ENCODE measurements around the gene NEK11.

NEK11 gene, protein sequence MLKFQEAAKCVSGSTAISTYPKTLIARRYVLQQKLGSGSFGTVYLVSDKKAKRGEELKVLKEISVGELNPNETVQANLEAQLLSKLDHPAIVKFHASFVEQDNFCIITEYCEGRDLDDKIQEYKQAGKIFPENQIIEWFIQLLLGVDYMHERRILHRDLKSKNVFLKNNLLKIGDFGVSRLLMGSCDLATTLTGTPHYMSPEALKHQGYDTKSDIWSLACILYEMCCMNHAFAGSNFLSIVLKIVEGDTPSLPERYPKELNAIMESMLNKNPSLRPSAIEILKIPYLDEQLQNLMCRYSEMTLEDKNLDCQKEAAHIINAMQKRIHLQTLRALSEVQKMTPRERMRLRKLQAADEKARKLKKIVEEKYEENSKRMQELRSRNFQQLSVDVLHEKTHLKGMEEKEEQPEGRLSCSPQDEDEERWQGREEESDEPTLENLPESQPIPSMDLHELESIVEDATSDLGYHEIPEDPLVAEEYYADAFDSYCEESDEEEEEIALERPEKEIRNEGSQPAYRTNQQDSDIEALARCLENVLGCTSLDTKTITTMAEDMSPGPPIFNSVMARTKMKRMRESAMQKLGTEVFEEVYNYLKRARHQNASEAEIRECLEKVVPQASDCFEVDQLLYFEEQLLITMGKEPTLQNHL

DNA sequence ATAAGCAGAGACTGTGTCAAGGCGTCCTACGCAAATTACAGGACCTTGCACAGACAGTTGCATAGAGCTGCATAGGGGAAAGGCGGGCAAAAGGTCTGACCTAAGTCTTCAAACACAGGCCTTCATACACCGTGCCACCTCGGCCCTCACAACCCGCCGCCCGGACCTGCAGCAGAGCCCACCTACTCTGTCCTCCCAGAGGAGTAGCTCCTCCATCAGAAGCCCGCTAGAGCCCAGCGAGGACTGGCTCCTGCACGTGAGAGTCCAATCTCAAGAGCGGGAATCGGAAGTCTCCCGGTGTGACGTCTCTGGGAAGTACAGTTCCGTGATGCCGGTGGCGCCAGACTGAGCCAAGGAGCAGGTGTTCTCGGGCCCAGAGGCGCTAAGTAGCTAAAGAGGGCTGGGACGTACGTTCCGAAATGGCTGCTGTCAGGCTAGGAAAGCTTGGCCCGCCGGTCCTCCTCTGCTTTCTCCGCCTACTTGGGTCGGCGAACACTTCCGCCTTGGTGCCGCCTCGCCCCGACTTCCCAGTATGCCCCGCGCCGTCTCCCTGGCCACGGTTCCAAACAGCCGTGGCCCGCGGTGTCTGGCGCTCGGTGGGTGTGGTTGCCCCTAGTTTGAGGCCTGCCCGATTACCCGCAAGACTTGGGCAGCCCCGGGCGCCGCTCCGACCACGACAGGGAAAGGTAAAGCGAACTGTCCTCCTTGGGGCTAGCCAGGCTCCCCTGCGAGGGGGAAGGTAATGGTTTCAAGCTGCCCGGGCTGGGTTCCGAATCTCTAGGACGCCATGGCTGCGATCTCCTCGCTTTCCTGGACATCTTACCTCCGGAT is at the start of gene NEK11, which contains the start of gene ASTE1:
TSS of gene NEK11 (plus strand) at position 557 of the 831 bp plus-strand sequence. CDS start 2,832 bp downstream, outside the sequence.
TSS of gene ASTE1 (minus strand) at position 505 of the 831 bp plus-strand sequence. CDS start 1,519 bp downstream, outside the sequence.
- peak; percentile 39 to 93 (median 79) for DNase-seq

DNA sequence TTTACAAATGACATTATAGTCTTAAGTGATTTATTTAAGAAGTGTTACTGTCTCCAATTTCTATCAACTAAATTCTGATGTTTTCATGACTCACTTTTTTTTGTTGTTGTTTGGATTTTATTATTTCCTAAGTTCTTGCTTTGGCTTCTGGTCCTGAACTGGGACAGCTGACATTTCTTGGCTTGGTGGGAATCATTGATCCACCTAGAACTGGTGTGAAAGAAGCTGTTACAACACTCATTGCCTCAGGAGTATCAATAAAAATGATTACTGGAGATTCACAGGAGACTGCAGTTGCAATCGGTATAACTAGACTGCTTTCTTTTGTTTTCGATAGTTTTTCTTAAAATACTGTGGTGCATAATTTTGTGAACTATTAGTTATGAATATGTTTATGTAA is 47.6 kb upstream of the NEK11 start:
- no peak for DNase-seq

DNA sequence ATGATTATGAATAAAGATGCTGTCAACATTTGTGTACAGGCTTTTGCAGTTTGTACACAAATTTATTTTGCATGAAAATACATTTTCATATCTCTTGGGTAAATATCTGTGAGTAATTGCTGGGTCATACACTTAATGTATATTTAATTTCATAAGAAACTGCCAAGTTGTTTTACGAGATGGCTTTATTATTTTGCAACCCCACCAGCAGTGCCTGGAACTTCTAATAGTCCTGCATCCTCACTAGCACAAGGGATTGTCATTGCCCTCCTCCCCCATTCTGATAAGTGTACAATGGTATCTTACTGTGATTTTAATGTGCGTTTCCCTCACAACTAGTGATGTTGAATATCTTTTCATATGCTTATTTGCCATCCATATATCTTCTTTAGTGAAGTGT is 45.2 kb upstream of the NEK11 start:
- DNase-seq, result no peak

DNA sequence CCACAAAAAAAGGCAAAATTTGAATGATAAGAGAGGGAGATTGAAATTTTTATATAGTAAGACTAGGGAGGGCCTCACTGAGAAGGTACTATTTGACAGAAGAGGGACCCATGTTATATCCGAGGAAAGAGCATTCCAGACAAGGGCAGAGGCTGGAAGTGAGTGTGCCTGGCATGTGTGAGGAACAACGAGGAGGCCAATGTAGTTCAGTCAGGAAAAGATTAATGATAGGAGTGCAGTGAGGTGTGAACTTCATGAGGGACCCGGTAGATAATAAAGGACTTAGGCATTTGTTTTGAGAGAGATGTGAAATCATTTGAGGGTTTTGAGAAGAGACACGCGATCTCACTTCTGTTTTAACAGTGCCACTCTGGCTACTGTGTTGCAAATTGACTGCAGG is 36.4 kb upstream of the NEK11 start:
- DNase-seq, result no peak

DNA sequence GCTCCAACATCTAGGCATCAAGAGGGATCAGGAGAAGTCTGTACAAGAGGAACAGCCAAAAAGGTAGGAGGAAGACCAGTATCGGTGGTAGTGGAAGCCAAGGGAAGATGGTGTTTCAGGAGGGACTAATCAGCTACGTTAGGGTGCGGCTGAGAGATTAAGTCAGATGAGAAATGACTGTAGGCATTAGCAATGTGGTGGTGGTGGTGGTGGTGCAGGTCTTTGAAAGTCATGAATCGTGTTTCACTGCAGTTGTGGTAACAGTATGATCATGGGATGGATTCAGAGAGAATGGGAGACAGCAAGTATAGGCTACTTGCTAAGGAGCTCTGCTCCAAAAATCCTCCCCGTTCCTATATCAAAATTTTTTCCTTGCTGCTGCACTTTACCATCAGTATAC is 35.6 kb upstream of the NEK11 start:
- DNase-seq, result no peak

DNA sequence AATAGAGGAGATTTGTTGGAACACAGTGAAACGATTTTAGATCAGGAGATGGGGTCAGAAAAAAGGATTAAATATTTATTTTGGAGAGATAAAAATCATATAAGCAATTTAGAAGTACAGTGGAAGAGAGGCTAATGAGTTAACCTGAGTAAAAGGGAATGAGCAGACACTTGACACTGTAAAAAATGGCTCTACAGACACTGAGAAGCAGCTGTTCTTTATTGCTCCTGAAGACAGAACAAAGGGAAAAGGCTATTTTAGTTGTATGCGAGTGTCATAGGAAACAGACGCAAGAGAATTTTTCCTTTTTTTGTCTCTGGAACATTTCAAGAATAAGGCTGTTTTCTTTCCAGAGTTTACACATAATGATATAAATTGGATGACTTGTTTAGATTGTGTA is 34.3 kb upstream of the NEK11 start:
- DNase-seq, result no peak

DNA sequence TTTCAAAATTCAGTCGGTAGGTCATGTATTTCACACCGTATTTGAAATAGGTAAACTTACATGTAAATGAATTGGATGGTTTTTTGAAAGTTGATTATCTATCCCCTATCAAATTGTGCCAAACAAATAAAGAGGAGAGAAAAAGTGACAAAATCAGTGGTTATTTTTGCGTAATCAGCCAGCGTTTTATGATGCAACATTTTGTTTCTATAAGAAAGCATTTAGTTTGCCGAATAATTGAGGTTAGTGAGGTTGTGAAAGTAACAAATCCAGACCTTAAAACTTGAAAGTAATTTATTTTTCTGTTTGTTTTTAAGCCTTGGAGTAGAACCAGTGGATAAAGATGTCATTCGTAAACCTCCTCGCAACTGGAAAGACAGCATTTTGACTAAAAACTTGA is 29.4 kb upstream of the NEK11 start:
- DNase-seq, result no peak

DNA sequence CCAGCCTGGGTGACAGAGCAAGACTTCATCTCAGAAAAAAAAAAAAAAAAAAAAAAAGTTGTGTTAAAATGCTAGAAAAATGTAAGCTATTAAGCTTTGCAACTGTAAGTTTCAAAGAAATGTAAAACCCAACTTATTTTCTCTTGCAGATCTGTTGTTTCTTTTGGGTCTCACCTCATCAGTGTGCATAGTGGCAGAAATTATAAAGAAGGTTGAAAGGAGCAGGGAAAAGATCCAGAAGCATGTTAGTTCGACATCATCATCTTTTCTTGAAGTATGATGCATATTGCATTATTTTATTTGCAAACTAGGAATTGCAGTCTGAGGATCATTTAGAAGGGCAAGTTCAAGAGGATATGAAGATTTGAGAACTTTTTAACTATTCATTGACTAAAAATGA is 25.6 kb upstream of the NEK11 start:
- DNase-seq, result no peak

DNA sequence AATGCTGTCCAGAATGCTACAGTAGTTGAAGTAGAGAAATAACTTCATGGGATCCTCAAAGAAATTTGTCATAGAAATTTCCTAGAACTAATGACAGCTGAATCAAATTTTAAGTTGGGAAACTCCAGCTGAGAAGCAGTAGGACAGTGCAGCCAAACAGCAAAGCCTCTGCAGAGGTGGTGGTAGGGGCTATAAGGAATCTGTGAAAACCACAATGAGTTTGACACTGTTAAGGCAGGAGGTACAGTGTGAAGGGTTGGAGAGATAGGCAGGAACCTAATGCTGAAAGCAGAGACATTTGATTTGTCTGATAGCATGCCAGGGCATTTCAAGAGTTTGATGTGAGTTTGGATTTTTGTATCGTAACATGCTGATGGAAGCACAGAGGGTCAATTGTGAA is 22.1 kb upstream of the NEK11 start:
- no peak for DNase-seq

DNA sequence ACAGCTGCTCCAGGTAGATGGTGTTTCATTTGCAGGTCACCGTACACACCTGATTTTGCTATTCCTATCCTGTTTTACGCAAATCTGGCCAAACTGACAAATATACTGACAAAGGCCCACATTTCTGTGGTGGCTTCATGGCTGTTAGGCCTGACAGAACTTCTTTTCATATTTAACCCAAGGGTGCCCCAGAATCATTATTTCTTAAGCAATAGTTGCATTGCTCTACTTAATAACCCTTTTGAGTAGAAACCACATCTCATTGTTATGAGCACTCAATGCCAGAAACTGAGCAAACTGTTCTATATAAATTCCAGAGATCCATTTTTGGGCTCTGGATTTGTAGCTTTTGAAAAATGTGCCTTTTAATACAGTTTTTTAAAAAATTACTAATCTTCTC is 19.4 kb upstream of the NEK11 start:
- DNase-seq, result no peak

DNA sequence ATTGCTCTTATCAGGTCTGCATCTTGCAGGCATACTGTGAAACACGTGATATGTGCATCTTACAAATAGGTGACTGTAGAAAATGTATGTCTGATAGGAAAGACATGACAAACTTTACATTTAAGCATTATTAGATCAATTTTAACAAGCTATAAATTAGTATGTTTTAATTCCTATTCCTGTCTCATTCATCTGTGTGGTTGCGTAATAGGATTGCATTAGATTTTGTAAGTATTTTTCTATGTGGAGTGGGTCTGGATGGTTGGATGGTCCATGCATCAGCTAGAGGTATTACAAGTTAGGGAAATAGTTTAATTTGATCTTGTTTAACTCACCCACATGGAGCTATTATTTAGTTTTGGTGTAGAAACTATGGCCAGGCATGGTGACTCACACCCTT is 18.9 kb upstream of the NEK11 start:
- no peak for DNase-seq

DNA sequence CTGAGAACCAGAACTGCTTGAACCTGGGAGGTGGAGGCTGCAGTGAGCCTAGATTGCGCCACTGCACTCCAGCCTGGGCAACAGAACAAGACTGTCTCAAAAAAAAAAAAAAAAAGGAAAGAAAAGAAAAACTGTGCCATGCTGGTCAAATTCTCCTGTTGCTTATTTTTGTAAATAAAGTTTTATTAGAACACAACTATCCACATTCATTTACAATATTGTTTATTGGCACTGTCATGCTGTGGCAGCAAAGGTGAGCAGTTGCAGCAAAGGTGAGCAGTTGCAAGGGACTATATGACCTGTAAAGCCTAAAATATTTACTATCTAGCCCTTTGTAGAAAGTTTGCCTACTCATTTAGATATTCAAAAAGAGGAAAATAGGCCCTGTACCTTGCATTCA is 18.4 kb upstream of the NEK11 start:
- no peak for DNase-seq

DNA sequence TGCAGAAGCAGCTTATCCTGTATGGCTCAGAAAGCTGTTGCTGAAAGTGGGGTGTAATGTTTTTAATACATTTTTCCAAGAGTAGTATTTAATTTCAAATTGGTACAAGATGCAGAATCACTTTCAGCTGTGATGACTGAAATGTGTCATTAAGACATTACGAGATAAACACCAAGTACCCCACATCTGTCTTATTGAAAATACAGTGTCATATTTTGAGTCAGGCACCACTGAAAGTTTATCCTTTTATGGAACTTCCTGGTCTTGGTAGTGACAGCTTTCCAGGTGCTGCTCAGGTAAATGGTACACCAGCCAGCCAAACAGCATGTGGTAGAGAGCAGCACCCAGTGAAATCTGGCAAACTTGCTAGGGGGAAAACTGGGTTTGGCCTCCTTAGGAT is 17.0 kb upstream of the NEK11 start:
- no peak for DNase-seq

DNA sequence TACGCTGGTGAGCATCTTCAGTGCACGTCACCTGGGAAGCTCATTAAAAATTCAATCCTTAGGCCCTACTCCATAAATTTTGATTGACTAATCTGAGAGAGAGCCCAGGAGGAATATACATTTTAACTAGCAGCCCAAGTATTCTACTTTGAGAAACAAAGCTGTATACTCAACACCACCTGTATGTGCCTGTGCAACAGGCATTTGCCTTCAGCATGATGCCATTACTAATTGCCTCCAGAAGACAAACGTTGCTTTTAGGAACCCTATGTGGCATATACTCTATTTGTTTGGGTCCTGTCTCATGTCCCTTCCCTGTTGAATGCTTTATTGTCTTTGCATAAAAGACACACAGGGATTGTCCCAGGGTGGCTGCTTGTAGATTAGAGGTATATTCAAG is 7.7 kb upstream of the NEK11 start:
- no peak for DNase-seq

DNA sequence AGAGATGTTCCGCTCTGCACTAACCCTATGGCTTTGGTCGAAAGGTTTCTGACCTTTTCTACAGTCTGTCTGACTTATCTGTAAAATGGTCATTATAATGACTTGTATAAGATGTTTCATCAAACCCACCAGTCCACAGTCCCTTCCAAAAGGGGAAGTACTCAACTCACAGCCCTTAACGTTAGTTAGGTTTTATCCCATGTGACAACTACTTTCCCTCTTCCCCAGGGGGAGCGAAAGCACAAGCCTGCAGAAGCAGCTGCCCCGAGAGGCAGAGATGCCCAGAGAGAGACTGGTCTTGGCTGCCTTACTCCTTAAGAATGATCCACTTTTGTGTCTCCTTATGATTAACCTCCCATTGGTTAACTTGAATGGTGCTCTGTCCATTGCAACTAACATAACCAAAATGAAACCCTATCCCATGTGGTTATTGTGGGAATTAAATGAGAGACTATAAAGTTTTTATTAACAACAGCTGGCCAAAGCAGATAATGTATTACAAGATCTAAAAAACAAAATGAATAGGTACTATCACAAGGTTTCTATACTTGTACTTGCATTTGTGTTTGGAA is 6.5 kb upstream of the NEK11 start:
- DNase-seq, result no peak

DNA sequence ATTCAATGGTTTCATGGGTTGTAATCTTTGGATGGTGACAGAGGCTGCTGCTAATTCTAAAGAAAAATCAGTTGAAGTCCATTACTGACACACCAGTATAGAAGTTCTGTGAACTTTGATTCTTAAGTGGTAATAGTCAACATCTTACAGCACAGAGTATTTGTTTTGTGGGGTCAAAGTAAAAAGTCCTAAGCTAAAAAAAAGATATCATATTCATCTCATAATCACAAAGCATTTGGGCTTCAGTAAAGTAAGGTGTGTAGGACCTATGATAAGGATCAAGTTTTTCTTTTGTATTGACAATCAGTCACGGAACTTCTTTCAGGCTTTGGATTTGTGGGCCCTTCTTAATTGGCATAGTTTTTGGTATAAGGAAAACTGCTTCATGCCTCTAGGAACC is 1.1 kb upstream of the NEK11 start:
- DNase-seq, result no peak

DNA sequence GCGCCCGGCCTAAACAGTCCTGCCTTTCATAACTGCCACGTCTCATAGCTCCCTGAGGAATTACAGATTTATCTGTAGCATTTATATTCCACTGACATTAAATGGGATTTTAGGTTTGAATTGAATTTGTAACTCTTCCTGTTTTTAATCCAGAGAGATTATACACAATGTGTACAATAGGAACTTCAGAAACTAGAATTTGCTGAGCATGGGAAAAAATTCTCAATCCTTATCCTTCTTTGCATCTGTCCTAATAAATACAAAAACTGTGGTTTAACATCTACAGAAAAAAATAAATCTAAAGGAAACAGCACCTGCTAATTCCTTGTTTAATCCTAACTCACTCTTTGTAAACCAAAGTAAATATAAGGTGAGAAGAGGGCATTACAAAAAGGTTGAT is 2.2 kb downstream of the NEK11 start:
- no peak for DNase-seq

DNA sequence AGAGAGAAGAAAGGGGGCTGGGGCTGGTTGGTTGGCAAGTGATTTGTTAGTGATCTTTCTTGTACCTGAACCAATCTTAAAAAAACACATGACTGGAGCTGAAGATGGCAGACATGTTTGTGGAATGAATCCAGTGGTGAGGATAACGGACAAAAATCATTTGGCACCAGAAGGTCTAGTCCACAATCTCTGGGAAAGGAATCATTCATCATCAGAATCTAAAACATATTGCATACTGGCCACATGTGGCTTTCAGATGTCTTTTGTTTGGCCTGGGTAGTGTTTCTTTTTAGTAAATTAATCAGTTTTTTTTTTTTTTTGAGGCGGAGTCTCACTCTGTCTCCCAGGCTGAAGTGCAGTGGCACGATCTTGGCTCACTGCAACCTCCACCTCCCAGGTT is 5.0 kb downstream of the NEK11 start:
- no peak for DNase-seq

DNA sequence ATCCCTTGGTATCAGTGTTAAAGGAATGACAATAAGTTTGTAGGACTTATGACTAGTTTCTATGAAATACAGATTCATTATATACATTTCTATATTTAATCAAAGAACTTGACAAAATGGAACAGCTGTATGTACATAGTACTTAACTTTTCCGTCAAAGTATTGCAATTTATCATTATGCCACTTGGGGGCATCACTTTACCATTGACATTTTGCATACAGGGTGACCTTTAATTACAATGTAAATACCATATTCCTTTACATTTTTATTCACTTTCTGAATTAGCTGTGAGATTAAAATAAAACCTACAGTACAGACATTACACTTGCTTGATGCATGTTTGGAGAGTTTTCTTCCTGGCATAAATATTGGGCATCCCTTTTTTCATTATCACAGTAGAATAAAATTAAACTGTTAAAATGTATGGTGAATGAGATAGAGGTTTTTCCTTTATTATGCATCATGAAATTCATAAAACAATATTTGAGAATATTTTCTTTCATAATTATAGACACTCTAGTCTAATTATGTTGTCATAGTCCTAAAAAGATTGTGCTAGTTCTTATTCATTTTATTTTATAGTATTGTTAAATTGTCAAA is 6.9 kb downstream of the NEK11 start:
- peak in 2 of 51 donors; percentile 10 to 12 for DNase-seq

DNA sequence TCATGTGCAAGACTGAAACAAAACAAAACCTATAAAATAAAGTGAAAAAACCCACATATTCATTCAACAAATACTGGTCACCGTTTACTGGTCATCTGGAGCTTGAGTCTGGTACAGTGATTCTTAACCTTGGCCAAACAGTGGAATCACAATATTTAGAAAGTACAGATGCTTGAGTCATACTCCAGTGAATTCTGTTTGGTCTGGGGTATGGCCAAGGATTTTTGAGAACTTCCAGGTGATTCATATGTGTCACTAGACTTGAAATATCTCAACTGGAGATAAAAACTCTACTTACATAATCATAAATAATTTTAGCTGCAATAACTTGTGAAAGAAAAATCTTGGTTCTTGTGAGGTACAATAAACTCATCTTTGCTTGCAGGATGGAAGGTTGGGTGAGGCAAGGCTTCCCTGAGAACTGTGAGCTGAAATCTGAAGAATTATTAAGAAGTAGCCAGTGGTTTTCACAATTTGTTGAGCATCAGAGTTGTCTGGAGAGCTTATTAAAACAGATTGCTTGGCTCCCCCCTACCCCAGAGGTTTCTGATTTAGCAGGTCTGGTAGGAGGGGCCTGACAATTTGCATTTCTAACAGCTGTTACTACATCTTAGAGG is 9.6 kb downstream of the NEK11 start:
- DNase-seq, result no peak

DNA sequence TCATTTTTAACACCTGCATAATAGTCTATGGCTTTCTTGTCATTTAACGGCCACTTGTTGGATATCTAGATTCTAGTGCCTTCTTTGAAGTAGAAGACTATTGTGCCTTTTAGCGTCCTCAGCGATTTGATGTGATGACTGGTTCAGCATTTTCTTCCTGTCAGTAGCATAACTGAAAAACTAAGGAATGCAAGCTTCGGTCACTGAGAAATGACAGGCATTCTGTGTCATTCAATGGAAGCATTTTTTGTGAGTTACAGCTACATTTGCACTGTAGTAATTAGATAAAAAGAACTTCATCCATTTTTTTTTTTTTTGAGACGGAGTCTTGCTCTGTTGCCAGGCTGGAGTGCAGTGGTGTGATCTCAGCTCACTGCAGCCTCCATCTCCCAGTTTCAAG is 10.3 kb downstream of the NEK11 start:
- DNase-seq, result no peak
